GM12801 (cell line): ENCODE measurements around the gene TSPAN18.

Experiments used
- CTCF ChIP-seq: IDR thresholded peaks from one replicate; pipeline ENCODE4 v1.5.1; 2011; ENCODE audit warnings: control low read depth; ENCODE audit not compliant: insufficient read length; ENCODE audit errors: extremely low read depth

TSPAN18 gene

GRCh38 chr11:44944181-44944852 lies 217.6 kb downstream of the TSPAN18 start:
- no peak for TF ChIP-seq CTCF

DNA sequence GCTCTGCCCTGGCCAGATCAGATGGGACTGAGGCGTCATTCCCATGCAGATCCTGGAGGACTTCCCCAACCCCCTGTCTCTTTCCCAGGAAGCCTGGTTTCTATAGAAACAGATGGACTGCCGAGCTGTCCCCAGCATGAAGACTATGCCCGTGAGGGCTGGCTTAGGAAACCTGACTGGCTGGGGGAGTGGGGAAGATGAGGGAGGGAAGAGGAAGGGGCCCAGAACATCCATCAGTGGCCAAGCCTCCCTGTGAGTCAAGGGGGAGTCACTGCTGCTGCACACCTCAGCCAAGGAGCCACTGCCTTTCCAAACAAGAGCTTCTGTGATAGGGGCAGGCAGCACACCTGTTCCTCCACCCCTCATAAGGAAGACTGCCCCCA lies 218.1 kb downstream of the TSPAN18 start:
- TF ChIP-seq CTCF, result no peak

DNA sequence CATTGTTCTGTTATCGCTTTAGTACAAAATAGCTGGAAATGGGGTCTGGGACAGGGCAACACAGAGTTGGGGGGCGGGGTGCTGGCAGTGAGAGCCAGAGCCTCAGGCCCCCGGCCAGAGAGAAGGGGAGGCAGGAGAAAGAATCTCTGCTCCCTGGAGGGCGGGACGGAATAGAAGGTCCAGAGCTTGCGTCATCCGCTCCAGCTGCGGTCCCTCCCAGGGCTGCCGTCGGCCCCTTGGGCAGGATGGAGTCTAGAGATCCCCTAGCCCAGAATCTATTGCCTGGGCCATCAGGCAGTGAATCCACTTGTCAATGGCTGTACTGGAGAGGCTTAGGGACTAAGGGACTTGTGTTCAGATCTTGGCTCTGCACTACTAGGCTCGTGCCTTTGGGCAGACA lies 218.9 kb downstream of the TSPAN18 start:
- TF ChIP-seq CTCF, result no peak

DNA sequence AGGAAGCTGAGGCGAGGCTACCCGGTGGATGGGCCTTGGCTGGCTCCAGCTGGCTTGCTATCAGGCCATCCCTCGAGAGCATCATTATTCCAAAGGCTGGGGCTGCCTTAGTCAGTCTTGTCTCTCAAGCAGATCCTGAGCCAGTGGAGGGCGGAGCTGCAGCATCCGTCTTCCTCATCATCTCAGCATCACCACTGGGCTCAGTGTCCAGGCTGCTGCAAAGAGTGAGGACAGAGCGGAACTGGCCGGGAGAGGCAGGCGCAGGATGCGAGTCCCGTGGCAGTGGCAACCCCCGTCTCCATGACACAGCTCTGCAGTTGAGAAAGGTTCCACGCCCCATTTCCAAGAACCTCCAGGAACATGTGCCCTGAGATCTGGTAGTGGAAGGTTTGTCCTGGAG lies 219.5 kb downstream of the TSPAN18 start:
- TF ChIP-seq CTCF, result no peak

- no peak for TF ChIP-seq CTCF
Observed at GRCh38 chr11:44947114-44947513, 220.4 kb downstream of the TSPAN18 start.

DNA sequence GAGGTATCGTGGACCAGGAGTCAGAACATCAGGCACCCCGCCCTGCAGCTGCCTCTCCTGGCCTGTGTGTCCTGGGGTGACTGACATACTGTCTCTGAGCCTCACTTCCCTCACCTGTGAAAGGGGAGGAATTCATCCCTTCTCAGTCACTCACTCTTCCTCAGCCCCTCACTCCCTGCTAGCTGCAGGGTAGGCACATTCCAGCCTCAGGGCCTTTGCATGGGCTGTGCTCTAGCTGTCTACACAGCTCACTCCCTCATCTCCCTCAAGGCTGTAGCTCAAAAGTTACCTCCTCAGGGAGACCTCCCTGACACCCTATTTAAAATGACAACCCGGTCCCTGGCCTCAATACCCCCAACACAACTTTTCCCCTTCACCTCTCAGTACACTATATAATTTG lies 221.4 kb downstream of the TSPAN18 start:
- TF ChIP-seq CTCF, result no peak

DNA sequence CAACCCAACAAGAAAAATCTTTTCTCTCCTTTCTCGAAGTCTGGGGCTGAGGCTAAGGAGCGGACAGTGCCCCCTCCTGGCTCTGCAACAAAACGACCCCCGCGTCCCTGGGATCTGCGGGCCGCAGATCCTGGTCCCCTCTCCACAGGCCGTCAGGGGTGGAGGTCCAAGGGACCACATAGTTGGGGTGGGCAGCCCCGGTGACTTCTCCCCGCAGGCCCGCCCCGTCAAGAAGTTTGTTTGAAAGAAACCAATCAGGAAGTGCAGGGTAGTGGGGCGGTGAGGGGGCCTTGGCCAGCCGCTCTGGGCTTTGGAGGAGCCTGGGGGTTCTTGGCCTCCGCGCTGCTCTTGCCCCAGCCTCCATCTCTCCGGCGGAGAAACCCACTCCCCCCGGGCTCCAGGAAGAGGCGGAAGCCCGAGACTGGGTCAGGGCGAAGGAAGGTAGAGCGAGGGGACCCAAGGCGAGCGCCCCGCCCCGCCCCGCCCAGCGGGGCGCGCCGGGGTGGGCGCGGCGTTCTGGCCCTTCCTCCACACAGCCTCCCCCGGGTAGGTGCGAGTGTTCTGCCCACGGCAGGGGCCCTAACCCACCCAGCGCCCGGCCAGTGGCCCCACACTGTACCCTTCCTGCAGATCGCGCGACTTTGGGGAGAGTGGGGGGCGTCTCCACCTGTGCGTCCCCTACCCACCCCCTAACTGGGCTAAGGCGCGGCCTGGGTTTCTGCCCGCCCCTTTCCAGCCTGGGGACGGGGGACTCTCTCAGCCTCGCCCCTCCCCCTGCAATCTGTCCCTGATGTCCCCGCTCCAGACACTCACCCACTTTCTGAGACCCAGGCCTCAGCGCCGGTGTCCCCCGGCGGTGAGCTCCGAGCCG lies 222.6 kb downstream of the TSPAN18 start:
- TF ChIP-seq CTCF, result no peak
